SU-DHL-6 (cell line): ENCODE measurements around the gene KCND2.

Source experiments
- EZH2phosphoT487 ChIP-seq: fragments of 200-600 bp; sonication (generic), shearing (Covaris generic); conservative IDR thresholded peaks from 2 replicates; pipeline ENCODE4 v1.6.1; 2018; ENCODE audit warnings: mild to moderate bottlenecking, antibody characterized with exemption, low read length, moderate library complexity, mixed read lengths
- TF ChIP-seq, protein P1 (sequence below): fragments of 200-600 bp; sonication (generic); IDR thresholded peaks from one replicate; pipeline ENCODE4 v1.5.1; 2017; ENCODE audit warnings: antibody characterized with exemption, mild to moderate bottlenecking, low read length, moderate library complexity; ENCODE audit not compliant: insufficient read depth, poor library complexity, severe bottlenecking

GRCh38 chr7:120760851-120761250 is 487.9 kb downstream of the KCND2 start:
- TF ChIP-seq, protein P1, sequence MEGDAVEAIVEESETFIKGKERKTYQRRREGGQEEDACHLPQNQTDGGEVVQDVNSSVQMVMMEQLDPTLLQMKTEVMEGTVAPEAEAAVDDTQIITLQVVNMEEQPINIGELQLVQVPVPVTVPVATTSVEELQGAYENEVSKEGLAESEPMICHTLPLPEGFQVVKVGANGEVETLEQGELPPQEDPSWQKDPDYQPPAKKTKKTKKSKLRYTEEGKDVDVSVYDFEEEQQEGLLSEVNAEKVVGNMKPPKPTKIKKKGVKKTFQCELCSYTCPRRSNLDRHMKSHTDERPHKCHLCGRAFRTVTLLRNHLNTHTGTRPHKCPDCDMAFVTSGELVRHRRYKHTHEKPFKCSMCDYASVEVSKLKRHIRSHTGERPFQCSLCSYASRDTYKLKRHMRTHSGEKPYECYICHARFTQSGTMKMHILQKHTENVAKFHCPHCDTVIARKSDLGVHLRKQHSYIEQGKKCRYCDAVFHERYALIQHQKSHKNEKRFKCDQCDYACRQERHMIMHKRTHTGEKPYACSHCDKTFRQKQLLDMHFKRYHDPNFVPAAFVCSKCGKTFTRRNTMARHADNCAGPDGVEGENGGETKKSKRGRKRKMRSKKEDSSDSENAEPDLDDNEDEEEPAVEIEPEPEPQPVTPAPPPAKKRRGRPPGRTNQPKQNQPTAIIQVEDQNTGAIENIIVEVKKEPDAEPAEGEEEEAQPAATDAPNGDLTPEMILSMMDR: no peak
- TF ChIP-seq EZH2phosphoT487: no peak
